GM23338 (cell line): ENCODE results near the gene SPTLC2. TPM values are rescaled to one million over a fixed set of nuclear protein-coding genes. Genes with fewer than 3 reads are reported as not detected.

ENCODE experiments used
- ATAC-seq: fragments of 200-7000 bp; cut with Tn5 transposase; 3 replicates; pipeline ENCODE4 v1.9.1; 2020
- DNase-seq: peaks from one replicate; pipeline ENCODE4 v3.0.0-alpha.2; 2015; ENCODE audit warnings: low spot score
- H2AFZ ChIP-seq: fragments of 200-600 bp; sonication (generic); 2 replicates; pipeline ENCODE4 v1.8.0; 2016; ENCODE audit warnings: antibody characterized with exemption, mild to moderate bottlenecking, moderate library complexity
- H3F3A ChIP-seq: fragments of 200-600 bp; sonication (generic); replicated peaks from 2 replicates; pipeline ENCODE4 v1.8.0; 2017; ENCODE audit warnings: antibody characterized with exemption, mixed run types, low read depth
- H3K27ac ChIP-seq: fragments of 200-600 bp; sonication (generic); 2 replicates; pipeline ENCODE4 v1.6.1; 2016; ENCODE audit warnings: low read depth
- H3K27me3 ChIP-seq: fragments of 200-600 bp; sonication (generic); 2 replicates; pipeline ENCODE4 v1.8.0; 2016; ENCODE audit warnings: mild to moderate bottlenecking, mixed run types, moderate library complexity; ENCODE audit not compliant: insufficient read depth
- H3K36me3 ChIP-seq: fragments of 200-600 bp; sonication (generic); 2 replicates; pipeline ENCODE4 v1.8.0; 2016; ENCODE audit warnings: mild to moderate bottlenecking; ENCODE audit not compliant: insufficient read depth
- H3K4me1 ChIP-seq: fragments of 200-600 bp; sonication (generic); 2 replicates; pipeline ENCODE4 v1.8.0; 2016; ENCODE audit warnings: mild to moderate bottlenecking, moderate library complexity; ENCODE audit not compliant: insufficient read depth
- H3K4me2 ChIP-seq: fragments of 200-600 bp; sonication (generic); 2 replicates; pipeline ENCODE4 v1.7.1; 2017; ENCODE audit warnings: mixed run types
- H3K4me3 ChIP-seq: fragments of 200-600 bp; sonication (generic); 2 replicates; pipeline ENCODE4 v1.6.1; 2016; ENCODE audit warnings: mixed run types
- H3K79me2 ChIP-seq: fragments of 200-600 bp; sonication (generic); replicated peaks from 2 replicates; pipeline ENCODE4 v1.8.0; 2017; ENCODE audit warnings: mild to moderate bottlenecking; ENCODE audit not compliant: insufficient read depth
- H3K9me2 ChIP-seq: fragments of 200-600 bp; sonication (generic); 2 replicates; pipeline ENCODE4 v1.8.0; 2017; ENCODE audit not compliant: insufficient read depth
- H4K20me1 ChIP-seq: fragments of 200-600 bp; sonication (generic); replicated peaks from 2 replicates; pipeline ENCODE4 v1.8.0; 2017; ENCODE audit warnings: mild to moderate bottlenecking; ENCODE audit not compliant: insufficient read depth
- H3K27ac Mint-ChIP-seq: 2 replicates; pipeline ENCODE4 v1.8.0; 2020; ENCODE audit warnings: inconsistent platforms, mild to moderate bottlenecking, moderate library complexity, mixed read lengths
- H3K27me3 Mint-ChIP-seq: 3 replicates; pipeline ENCODE4 v1.8.0; 2022; ENCODE audit warnings: low read depth, mild to moderate bottlenecking, moderate library complexity, mixed read lengths, inconsistent platforms; ENCODE audit not compliant: insufficient read depth, poor library complexity
- H3K36me3 Mint-ChIP-seq: 3 replicates; pipeline ENCODE4 v1.8.0; 2021; ENCODE audit warnings: low read depth, mild to moderate bottlenecking, inconsistent platforms, moderate library complexity, mixed read lengths
- H3K4me1 Mint-ChIP-seq: 3 replicates; pipeline ENCODE4 v1.8.0; 2020; ENCODE audit warnings: mild to moderate bottlenecking, inconsistent platforms, mixed read lengths
- H3K4me3 Mint-ChIP-seq: 3 replicates; pipeline ENCODE4 v1.8.0; 2021; ENCODE audit warnings: moderate library complexity, mild to moderate bottlenecking, inconsistent platforms, mixed read lengths
- H3K9me3 Mint-ChIP-seq: 3 replicates; pipeline ENCODE4 v1.8.0; 2020; ENCODE audit warnings: moderate library complexity, mild to moderate bottlenecking, inconsistent platforms, mixed read lengths
- ETS1 ChIP-seq: IDR thresholded peaks from 2 replicates; pipeline ENCODE4 v1.6.1; 2016; ENCODE audit warnings: antibody characterized with exemption
- JUNB ChIP-seq: IDR thresholded peaks from one replicate; pipeline ENCODE4 v1.6.1; 2016; ENCODE audit warnings: antibody characterized with exemption; ENCODE audit not compliant: unreplicated experiment
- NANOG ChIP-seq: IDR thresholded peaks from 2 replicates; pipeline ENCODE4 v1.6.1; 2016; ENCODE audit warnings: antibody characterized with exemption, borderline replicate concordance
- REST ChIP-seq: IDR thresholded peaks from one replicate; pipeline ENCODE4 v1.6.1; 2018; ENCODE audit warnings: antibody characterized with exemption; ENCODE audit not compliant: unreplicated experiment
- ZNF114 ChIP-seq: fragments of 250-450 bp; sonication (Bioruptor Pico); IDR thresholded peaks from 2 replicates; pipeline ENCODE4 v1.5.0; 2020; ENCODE audit warnings: mild to moderate bottlenecking, moderate library complexity
- ZNF331 ChIP-seq: fragments of 250-450 bp; sonication (Bioruptor Pico); IDR thresholded peaks from 2 replicates; pipeline ENCODE4 v1.5.0; 2020; ENCODE audit warnings: low read depth, mild to moderate bottlenecking, moderate library complexity
- ZNF462 ChIP-seq: fragments of 250-450 bp; sonication (Bioruptor Pico); IDR thresholded peaks from 2 replicates; pipeline ENCODE4 v1.5.0; 2020; ENCODE audit warnings: mild to moderate bottlenecking, moderate library complexity
- polyA plus RNA-seq: library from polyadenylated mRNA; unstranded; fragments of >200 nt; fragmentation: Nextera tagmentation; extraction: Ambion mirVana; gene quantifications from 2 replicates; pipeline ENCODE4 v1.2.1, GENCODE V29; 2016
- total RNA-seq: library from RNA; depleted of rRNA; stranded (reverse); fragments of >200 nt; shearing (Covaris generic); gene quantifications from 2 replicates; pipeline ENCODE4 v1.2.3, GENCODE V29; 2014

The SPTLC2 gene
- total and polyA plus RNA-seq, 2 experiments from 2014 or later = 22.3 to 38.9 TPM

GRCh38 chr14:77601846-77602619 lies 14.4 kb downstream of the SPTLC2 start:
- Histone ChIP-seq H2AFZ (no peak overlapping the region), H3K27ac (no peak overlapping the region), H3K4me3 (no peak overlapping the region), H3K4me2 (no peak overlapping the region), H3K27me3 (no peaks in the 10 kb centered on the region), H3K79me2 (peaks cover 98% of the 10 kb centered on the region), H3K36me3 (peaks cover 18% of the 10 kb centered on the region), H4K20me1 (peaks cover 7% of the 10 kb centered on the region), H3K9me2 (no peaks in the 10 kb centered on the region), H3K4me1 (peaks cover 15% of the 10 kb centered on the region), H3F3A (no peaks in the 10 kb centered on the region)
- H3K4me1 Mint-ChIP-seq = peaks cover 14% of the 10 kb centered on the region
- no peak overlapping the region for H3K4me3 Mint-ChIP-seq
- H3K9me3 Mint-ChIP-seq = peaks cover 33% of the 10 kb centered on the region
- H3K36me3 Mint-ChIP-seq = peaks cover 42% of the 10 kb centered on the region
- H3K27me3 Mint-ChIP-seq = no peaks in the 10 kb centered on the region
- no peak overlapping the region for H3K27ac Mint-ChIP-seq
- DNase-seq = no peak
- no peak for ATAC-seq
- TF ChIP-seq ZNF114 (no peak), REST (no peak)

- Mint-ChIP-seq H3K4me1 (peaks cover 14% of the 10 kb centered on the region), H3K36me3 (peaks cover 51% of the 10 kb centered on the region), H3K9me3 (peaks cover 33% of the 10 kb centered on the region), H3K27ac (no peak overlapping the region), H3K4me3 (no peak overlapping the region), H3K27me3 (no peaks in the 10 kb centered on the region)
- Histone ChIP-seq H3K4me1 (peaks cover 15% of the 10 kb centered on the region), H4K20me1 (no peaks in the 10 kb centered on the region; the same call in 1 of the 2 replicates), H3K36me3 (peaks cover 25% of the 10 kb centered on the region), H2AFZ (no peak overlapping the region), H3K79me2 (peaks cover 77% of the 10 kb centered on the region), H3K27ac (no peak overlapping the region), H3K4me2 (no peak overlapping the region), H3K4me3 (no peak overlapping the region), H3K9me2 (no peaks in the 10 kb centered on the region), H3K27me3 (no peaks in the 10 kb centered on the region), H3F3A (no peaks in the 10 kb centered on the region)
- DNase-seq (no peak), ATAC-seq (peak; percentile 50)
- TF ChIP-seq JUNB = no peak
- TF ChIP-seq NANOG = no peak
- no peak for TF ChIP-seq ETS1
- no peak for TF ChIP-seq ZNF114
- TF ChIP-seq ZNF331 = no peak
- no peak for TF ChIP-seq ZNF462 (CRISPR knock-in tag)
These were observed 16.5 kb downstream of the SPTLC2 start for GRCh38 chr14:77599889-77600288.
